MM.1S (cell line): ENCODE measurements around the gene CDK17.

ENCODE experiments used
- EZH2phosphoT487 ChIP-seq: fragments of 300-600 bp; sonication (generic); IDR thresholded peaks from 2 replicates; pipeline ENCODE4 v1.6.1; 2018; ENCODE audit warnings: antibody characterized with exemption, low read length
- TF ChIP-seq, protein P1 (sequence below): fragments of 300-600 bp; sonication (generic); IDR thresholded peaks from 2 replicates; pipeline ENCODE4 v1.5.1; 2016; ENCODE audit warnings: antibody characterized with exemption, low read length, mixed read lengths

DNA sequence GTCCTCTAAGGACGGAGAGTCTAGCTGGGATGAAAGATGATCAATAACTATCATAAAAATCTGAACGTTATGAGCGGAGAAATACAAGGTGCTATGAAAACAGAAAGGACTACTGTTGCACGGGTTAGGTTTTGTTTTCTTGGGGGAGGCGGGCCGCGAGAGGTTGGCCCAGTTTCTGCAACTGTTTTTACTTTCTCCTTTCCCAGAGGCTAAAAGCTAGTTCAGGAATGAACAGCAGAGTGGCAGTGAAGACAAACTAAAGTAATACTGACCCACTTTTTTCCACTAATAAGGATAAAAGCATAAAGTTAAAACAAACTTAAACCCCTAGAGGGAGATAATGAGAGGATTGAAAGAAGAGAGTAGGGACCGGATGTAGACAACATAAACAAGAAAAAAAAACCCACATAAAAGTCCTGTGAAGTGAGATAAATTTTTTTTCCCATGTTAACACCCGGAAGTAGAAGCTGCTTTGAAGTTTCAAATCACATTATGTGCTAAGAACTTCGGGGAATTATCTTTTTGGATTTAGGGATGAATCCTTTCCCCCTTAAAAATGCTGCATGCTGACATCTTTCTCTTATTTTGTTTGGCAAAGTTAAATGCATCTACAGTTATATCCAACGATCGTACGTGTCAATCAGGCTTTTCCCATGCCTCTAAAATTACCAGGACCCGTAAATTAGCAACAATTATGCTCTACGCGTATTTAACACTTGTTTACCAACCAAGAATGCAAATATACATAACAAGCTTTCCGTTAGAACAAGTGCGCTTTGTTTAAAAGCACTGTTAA is 1.0 kb upstream of the CDK17 start:
- TF ChIP-seq, protein P1, sequence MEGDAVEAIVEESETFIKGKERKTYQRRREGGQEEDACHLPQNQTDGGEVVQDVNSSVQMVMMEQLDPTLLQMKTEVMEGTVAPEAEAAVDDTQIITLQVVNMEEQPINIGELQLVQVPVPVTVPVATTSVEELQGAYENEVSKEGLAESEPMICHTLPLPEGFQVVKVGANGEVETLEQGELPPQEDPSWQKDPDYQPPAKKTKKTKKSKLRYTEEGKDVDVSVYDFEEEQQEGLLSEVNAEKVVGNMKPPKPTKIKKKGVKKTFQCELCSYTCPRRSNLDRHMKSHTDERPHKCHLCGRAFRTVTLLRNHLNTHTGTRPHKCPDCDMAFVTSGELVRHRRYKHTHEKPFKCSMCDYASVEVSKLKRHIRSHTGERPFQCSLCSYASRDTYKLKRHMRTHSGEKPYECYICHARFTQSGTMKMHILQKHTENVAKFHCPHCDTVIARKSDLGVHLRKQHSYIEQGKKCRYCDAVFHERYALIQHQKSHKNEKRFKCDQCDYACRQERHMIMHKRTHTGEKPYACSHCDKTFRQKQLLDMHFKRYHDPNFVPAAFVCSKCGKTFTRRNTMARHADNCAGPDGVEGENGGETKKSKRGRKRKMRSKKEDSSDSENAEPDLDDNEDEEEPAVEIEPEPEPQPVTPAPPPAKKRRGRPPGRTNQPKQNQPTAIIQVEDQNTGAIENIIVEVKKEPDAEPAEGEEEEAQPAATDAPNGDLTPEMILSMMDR: peak; percentile 56
- TF ChIP-seq EZH2phosphoT487: no peak
